ENCODE results near the gene GSN.

The GSN gene

DNA sequence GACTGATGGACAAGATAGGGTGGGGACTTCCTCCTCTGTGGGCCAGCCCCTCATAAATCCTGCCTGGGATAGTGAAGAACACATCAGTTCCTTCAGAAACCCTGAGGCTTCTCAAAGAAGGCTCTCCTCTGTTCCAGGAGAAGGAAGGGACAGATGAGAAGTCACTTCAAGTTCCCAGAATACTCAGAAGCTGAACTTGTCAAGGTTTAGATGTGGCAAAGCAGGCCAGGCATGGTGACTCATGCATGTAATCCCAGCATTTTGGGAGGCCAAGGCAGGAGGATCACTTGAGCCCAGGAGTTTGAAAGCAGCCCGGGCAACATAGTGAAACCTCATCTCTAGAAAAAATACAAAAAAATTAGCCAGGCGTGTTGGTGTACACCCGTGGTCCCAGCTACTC lies 63.6 kb downstream of the GSN start:
- H3K9me3 ChIP-seq = no peaks in the 10 kb centered on the region
- H3K4me1 ChIP-seq = peaks cover 0 to 86% (median 56%) of the 10 kb centered on the region in 4 donors
- peaks cover 65 to 85% (median 79%) of the 10 kb centered on the region in 3 donors for H3K36me3 ChIP-seq
- H3K27ac ChIP-seq = peak overlapping the region; percentile 76 to 95
- no peak overlapping the region for H3K4me3 ChIP-seq
- TF ChIP-seq, protein P1, sequence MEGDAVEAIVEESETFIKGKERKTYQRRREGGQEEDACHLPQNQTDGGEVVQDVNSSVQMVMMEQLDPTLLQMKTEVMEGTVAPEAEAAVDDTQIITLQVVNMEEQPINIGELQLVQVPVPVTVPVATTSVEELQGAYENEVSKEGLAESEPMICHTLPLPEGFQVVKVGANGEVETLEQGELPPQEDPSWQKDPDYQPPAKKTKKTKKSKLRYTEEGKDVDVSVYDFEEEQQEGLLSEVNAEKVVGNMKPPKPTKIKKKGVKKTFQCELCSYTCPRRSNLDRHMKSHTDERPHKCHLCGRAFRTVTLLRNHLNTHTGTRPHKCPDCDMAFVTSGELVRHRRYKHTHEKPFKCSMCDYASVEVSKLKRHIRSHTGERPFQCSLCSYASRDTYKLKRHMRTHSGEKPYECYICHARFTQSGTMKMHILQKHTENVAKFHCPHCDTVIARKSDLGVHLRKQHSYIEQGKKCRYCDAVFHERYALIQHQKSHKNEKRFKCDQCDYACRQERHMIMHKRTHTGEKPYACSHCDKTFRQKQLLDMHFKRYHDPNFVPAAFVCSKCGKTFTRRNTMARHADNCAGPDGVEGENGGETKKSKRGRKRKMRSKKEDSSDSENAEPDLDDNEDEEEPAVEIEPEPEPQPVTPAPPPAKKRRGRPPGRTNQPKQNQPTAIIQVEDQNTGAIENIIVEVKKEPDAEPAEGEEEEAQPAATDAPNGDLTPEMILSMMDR (IDR thresholded peaks at IDR 0.05) = no peak
- H3K27me3 ChIP-seq = no peaks in the 10 kb centered on the region
- intact Hi-C loops (cut with DNase I; ENCODE audit: low total_unique reads) = no loop called here
- no peak for DNase-seq

DNA sequence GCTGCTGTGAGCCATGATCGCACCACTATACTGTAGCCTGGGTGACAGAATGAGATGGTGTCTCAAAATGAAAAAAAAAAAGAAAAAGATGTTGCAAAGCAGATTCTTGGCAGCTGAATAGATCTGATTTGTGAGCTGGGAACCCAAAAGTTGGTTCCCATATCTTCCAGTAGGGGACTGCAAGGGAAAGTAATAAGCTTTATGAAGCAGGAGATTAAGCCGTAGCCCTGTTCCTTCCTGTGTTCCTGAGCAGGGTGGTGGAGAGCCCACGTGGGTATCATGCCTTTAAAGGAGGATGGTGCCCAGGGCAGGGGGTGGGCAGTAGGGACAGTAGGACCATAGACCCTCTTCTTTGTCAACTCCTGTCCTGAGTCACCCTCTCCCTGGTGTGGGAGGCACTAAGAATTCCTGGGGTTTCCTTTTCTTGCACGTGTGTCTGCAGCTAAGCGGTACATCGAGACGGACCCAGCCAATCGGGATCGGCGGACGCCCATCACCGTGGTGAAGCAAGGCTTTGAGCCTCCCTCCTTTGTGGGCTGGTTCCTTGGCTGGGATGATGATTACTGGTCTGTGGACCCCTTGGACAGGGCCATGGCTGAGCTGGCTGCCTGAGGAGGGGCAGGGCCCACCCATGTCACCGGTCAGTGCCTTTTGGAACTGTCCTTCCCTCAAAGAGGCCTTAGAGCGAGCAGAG lies 64.2 kb downstream of the GSN start:
- peak overlapping the region; percentile 76 to 95 for H3K27ac ChIP-seq

DNA sequence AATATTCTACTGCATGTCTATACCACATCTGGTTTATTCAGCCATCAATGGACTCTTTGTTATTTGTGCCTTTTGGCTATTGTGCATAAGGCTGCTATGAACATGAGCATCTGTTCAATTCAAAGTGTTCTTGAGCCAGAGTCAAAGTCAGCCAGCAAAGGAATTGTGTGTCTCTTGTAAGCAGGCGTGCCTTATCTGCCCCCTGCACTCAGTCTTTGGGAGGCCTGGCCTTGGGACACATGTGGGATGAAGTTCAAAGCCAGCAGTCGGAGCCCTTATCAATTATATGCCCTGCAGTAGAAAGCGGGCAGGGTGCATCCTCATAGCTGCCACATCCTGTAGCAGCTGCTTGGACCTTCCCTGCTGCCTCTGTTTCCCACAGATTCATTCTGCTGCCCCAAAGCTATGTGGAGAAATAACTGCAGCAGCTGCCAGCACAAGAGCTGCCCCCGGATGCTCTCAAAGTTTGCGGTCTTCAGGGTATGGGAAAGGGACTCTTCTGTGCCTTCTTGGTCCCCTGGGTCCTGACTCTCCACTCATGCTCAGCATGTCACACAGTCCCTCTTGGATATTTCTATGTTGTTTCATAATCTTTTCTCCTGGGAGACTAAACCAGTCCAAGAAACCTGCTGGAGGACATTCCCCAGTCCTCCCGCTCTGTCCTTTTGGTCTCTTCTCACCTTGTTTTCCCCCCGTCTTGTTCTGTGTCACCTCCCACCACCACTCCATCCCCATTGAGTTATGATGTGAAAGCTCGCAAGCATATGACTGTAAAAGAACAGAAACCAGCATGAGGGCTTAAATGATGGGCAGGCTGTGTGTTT lies 66.2 kb downstream of the GSN start:
- peaks cover 50 to 84% (median 69%) of the 10 kb centered on the region in 3 donors for H3K36me3 ChIP-seq
- TF ChIP-seq, protein P1 (IDR thresholded peaks at IDR 0.05) = no peak
- no peaks in the 10 kb centered on the region for H3K27me3 ChIP-seq
- H3K9me3 ChIP-seq = no peaks in the 10 kb centered on the region
- intact Hi-C loops (cut with DNase I; ENCODE audit: low total_unique reads) = no loop called here
- H3K4me1 ChIP-seq = peaks cover 0 to 63% (median 43%) of the 10 kb centered on the region in 4 donors
- peak overlapping the region; percentile 59 to 95 for H3K27ac ChIP-seq
- no peak overlapping the region for H3K4me3 ChIP-seq
- no peak for DNase-seq

More for the DNA sequence above, 64.2 kb downstream of the GSN start:
- DNase-seq = no peak
- TF ChIP-seq, protein P1 (IDR thresholded peaks at IDR 0.05) = peak; percentile 52 to 67
- no peak overlapping the region for H3K4me3 ChIP-seq
- intact Hi-C loops (cut with DNase I; ENCODE audit: low total_unique reads) = no loop called here
- no peaks in the 10 kb centered on the region for H3K9me3 ChIP-seq
- no peaks in the 10 kb centered on the region for H3K27me3 ChIP-seq
- H3K36me3 ChIP-seq = peaks cover 59 to 85% (median 79%) of the 10 kb centered on the region in 3 donors
- peaks cover 0 to 80% (median 51%) of the 10 kb centered on the region in 4 donors for H3K4me1 ChIP-seq

DNA sequence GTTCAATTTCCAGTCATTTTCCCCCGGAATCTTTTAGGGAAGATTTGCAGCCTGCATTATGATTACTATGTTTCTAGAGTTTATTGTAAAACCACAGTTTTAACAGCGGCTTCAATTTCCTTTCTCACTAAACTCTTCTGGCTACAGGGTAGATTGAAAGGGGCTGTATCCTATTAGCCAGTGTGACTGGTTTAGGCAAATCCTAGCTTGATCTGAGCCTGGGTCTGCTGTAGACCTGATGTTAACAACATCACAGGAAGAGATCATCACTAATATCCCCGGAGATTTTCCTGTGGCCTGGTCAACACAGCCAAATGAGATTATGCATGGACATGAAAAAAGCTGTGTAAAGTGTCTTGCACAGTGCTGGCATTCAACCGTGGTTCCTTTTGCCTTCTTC lies 68.7 kb downstream of the GSN start:
- TF ChIP-seq, protein P1 (IDR thresholded peaks at IDR 0.05) = no peak
- H3K4me1 ChIP-seq = peaks cover 0 to 51% (median 31%) of the 10 kb centered on the region in 4 donors
- no peaks in the 10 kb centered on the region for H3K27me3 ChIP-seq
- intact Hi-C loops (cut with DNase I; ENCODE audit: low total_unique reads) = no loop called here
- peaks cover 38 to 70% (median 56%) of the 10 kb centered on the region in 3 donors for H3K36me3 ChIP-seq
- no peak for DNase-seq
- H3K27ac ChIP-seq = peak overlapping the region; percentile 59 to 95
- no peak overlapping the region for H3K4me3 ChIP-seq
- no peaks in the 10 kb centered on the region for H3K9me3 ChIP-seq

DNA sequence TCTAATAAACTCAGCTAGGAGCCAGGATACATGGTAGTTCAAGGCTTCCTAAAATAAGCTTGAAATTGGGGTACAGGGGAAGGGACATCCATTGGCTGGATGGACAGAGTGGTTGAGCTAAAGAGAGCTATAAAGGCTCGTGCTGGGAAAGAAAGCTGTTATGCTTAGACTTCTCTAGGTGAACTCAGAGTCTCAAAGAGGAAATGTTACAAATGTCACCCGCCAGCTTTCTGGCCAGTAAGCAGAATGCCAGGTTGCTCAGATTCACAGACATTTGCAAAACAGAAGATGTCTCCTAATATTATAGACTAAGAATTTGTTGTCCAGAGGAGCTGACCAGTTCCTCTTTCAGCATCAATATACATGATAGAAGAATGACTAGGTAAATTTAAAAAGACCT lies 71.5 kb downstream of the GSN start:
- intact Hi-C loops (cut with DNase I; ENCODE audit: low total_unique reads) = no loop called here
- Histone ChIP-seq H3K4me1 (peaks cover 0 to 27% (median 11%) of the 10 kb centered on the region in 4 donors), H3K4me3 (no peak overlapping the region), H3K27ac (no peak overlapping the region), H3K27me3 (no peaks in the 10 kb centered on the region), H3K36me3 (peaks cover 28 to 71% (median 54%) of the 10 kb centered on the region in 3 donors), H3K9me3 (no peaks in the 10 kb centered on the region)
- DNase-seq = no peak
- TF ChIP-seq, protein P1 (IDR thresholded peaks at IDR 0.05) = no peak
